NCI-H1105 treated with DMSO at 0.1 percent for 48 hours (cell line): Measurements from ENCODE around the gene TBC1D9B.
"Not testable (repeated sequence)": the region's sequence is repeated elsewhere in the genome, so short reads cannot be mapped to it uniquely, and the experiment has no call there.

Experiments
- DNase-seq: peaks from one replicate; lab custom pipeline; 2025; lab: John Stamatoyannopoulos, UW

The TBC1D9B gene

GRCh38 chr5:179885491-179886090 lies 22.1 kb downstream of the TBC1D9B start:
- no peak for DNase-seq

DNA sequence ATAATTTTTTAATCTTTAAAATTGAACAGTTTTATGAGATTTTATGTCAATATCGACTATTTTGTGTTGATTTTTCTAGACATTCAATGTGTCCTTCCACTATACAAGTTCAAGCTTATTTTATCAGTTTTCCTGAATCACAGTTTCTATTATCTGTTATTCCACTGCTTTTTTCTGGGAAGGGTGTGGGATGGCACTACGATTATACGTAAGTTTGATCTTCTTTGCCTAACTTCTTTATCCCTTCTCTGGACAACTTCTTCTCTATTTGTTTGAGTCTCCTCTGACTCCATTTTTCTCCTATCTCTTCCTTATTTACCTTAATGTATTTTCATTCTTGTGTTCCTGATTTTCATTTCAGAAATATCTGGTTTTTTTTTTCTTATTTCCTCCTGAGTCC lies 24.5 kb downstream of the TBC1D9B start:
- no peak for DNase-seq

GRCh38 chr5:179882338-179882737 lies 25.4 kb downstream of the TBC1D9B start:
- DNase-seq = no peak

- DNase-seq = no peak
Observed at GRCh38 chr5:179880848-179881590, 26.7 kb downstream of the TBC1D9B start.

DNA sequence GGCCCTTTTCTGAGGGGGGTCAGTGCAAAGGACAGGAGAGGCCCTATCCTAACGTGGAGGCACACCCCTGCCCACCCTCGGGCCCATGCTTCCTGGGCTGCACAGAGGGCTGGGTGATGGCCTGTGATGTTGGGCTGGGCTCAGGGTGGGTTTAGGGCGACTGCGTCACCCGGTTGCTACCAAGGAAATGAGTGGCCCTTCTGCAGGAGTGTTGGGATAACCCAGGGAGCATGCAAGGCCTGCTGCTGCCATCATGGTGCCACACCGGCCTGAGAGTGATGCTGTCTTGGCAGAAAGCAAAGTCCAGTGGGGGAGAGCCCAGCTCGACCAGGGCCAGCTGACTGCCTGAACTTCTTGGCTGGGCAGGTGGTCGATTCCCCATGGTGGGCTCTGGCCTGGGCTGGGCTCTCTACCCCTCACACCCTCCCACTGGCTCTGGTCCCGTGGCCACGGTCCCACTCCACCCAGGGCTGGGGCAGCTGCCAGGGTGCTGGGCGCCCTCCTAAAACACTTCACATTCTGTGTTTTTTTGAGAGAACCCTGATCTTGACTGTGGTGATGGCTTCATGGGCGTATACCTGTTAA lies 27.5 kb downstream of the TBC1D9B start:
- DNase-seq = no peak

GRCh38 chr5:179879690-179880010 lies 28.0 kb downstream of the TBC1D9B start:
- no peak for DNase-seq

GRCh38 chr5:179879003-179879689 lies 28.6 kb downstream of the TBC1D9B start:
- no peak for DNase-seq

DNA sequence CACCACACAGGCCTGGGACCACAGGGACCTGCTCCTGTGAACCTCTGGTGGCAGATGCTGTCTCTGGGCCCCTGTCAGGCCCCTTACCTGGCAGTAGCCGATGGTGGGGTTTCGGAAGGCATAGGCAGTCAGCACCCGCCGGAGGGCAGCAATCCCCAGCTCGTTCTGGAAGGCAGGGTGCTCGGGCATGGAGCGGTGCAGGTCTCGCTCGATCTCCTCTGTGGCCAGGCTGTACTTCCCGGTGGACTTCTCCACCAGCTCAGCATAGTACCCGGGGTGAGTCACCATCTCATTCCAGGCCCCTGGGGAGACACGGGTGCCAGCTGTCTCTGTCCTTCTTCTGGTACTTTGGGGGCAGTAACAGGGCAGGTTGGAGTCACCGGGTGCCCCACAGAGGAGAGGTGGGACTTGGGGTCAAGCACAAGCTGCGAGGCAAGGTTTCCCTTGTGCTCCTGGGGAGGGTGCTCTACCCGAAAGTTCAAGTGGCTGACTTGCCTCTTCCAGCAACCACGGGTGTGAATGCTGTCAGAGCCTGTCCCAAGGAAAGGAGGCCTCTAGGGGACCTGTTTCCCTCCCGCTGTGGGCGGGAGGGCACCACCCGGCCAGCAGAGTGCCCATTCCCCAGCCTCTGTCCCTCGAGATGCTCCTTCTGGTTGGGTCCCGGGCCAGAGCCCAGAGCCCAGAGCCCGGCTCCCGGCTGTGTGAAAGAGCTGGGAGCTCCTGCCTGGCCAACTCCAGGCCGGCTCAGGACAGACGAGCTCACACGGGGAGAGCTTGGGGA lies 29.3 kb downstream of the TBC1D9B start:
- DNase-seq = no peak

GRCh38 chr5:179876610-179876952 lies 31.1 kb downstream of the TBC1D9B start:
- no peak for DNase-seq

DNA sequence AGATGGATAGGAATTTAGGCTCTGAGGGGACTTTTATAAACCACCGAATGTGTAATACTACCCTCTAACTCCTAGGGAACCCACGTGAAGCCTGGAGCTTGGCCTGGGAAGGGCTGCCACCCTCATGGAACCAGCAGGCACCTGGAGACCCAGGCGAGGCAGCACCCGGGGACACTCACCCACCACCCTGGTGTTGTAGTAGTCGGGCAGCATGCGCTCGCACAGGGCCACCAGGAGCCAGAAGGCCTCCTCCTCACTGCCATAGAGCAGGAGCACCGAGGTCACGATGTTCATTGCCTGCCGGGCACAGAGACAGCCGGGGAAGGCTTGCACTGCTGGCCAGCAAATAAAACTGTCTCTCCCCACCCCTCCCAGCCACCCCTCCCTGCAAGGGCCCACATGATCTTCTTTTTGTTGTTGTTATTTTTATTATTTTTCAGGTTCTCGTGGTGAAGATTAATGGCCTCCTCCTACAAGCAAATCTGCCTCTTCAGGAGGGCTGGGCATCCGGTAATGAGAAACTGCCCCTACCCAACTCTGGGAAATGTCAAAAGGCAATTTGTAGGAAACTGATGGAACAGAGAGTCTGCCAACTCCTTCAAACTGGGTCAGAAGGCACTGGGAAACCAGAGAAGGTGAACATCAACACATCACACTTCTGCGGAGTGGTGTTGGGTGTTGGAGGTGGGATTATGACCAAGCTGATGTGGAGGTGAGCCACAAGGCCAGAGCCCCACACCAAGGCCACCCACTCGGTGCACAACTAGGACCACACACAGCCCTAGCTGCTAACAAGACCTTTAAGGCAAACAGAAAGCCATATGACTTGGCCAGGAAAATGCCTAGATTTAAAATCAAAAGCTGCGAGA lies 31.7 kb downstream of the TBC1D9B start:
- DNase-seq = no peak

DNA sequence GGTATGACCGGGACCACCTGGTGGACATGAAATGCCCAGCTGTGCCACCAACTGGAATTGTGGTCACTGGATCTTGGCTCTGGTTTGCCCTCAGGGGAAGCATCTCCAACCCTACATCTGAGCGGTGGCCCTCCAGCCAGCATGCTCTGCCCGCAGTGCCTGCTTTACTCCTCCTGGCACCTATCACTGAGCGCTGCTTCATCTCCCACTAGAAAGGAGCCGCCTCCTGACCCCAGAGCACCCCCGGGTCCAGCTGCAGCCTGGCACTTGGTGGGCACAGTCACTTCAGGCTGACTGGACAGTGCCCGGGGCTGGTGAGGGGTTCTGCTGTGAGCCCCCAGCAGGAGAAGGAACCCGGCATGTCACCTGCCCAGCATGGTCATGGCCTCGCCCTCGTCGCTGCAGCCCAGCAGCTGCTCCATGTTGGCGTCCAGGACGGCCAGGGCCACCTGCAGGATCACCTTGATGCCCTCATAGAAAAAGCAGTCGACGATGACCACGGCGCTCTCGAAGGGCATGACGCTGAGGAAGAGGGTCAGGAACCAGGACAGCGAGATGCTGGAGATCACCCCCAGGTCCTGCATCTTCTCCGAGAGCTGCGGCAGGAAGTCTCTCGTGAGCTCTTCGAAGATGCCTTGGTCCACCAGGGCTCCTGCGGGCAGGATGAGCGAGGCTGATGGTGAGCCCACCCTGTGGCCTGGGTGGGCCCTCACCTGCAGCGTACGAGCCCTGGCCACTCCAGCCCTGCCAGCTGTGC lies 33.0 kb downstream of the TBC1D9B start:
- DNase-seq = no peak

GRCh38 chr5:179874136-179874535 lies 33.6 kb downstream of the TBC1D9B start:
- no peak for DNase-seq

DNA sequence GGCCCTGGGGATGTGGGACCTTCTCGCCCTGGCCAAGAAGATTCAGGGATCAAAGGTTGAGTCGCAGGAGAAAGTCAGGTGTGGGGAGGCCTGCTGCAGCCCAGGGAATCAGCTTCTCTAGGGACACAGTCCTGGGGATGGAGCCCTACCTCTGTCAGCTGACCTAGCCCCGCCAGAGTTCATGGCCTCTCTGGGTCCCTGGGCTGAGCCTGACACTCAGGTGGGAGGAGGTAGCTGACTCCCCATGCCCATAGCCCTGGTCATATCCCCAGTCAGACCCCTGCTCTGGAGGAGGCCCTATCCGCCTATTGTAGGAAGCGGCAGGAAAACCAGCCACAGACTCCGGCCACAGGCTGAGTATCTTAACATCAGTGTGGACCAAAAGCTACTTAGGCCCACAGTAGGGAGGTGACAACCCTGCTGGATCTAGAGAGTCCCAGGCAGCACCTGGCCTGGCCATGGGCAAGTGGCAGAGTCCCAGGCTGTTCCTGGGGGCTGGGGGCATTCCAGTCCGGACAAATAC lies 34.0 kb downstream of the TBC1D9B start:
- no peak for DNase-seq

DNA sequence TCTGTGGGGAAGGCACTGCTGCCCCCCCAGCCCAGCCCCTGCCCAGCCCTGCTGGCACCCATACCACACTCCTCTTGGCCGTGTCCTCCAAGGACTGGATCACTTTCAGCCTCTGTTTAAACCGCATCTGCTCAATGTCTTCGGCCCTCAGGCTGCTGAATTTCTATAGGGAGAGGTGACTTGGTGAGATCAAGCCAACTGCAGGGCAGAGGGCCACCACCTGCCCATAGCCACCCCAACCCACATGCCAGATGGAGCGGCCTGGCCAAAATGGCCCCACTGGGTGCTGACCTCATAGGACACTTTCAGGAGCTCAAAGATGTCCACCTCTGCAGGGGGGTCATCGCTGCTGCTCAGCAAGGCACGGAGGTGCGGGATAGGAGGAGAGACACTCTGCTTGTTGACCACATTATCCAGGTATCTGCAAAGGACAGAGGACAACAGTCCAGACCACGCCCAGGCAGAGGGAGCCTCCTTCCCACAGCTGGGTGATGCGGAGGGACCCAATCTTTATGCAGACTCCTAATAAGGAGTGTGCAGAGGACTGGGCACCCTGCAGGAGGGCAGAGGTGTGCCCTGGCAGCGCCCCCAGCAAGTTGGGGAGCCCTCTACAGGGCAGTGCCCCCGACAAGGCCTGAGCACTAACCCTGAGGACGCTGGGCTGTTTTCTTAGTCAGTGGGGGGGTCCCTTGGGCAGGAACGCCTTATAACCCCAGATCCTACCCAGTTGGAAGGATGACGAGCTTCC lies 34.7 kb downstream of the TBC1D9B start:
- DNase-seq = no peak

GRCh38 chr5:179872055-179872827 lies 35.5 kb downstream of the TBC1D9B start:
- DNase-seq = no peak

GRCh38 chr5:179871533-179871932 lies 36.2 kb downstream of the TBC1D9B start:
- not testable (repeated sequence) for DNase-seq

GRCh38 chr5:179870952-179871351 lies 36.7 kb downstream of the TBC1D9B start:
- no peak for DNase-seq

DNA sequence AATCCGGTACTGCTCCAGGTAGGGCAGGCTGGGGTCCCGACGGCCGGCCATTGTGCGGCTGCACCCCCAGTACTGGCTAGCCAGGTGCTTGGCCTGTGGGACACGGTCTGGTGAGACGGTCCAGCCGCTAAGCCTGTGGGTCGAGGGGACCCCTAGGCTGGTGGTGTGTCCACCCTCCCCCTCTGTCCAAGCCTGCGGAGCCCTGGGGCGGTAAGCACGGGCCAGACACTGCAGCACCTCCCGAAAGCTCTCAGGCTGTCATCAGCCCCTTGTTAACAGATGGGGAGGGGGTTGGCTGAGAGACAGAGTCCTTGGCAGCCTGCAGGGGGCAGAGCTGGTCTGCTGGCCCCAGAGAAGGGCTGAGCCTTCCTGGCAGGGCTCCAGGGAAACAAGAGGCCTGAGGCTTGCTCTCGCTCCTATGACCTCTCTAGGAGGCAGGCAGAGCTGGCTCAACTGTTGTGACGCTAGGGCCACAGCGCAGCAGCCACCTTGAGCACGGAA lies 37.2 kb downstream of the TBC1D9B start:
- DNase-seq = peak; percentile 22
